ENCODE measurements around the gene UTF1.

- TF ChIP-seq POLR2A (IDR thresholded peaks at IDR 0.05; ENCODE audit: low read depth, low read length) (no peak), POLR2AphosphoS5 (IDR thresholded peaks at IDR 0.05; ENCODE audit: low read depth, low read length) (no peak)
Measured at GRCh38 chr10:133211141-133211830, 18.7 kb upstream of the UTF1 start.

Measured in GM12892 (cell line).